ENCODE results near the gene CGREF1.

GRCh38 chr2:27099334-27099955 is 19.5 kb downstream of the CGREF1 start:
- TF ChIP-seq POLR2A (IDR thresholded peaks at IDR 0.05) (no peak), POLR2AphosphoS5 (IDR thresholded peaks at IDR 0.05) (no peak), EP300 (IDR thresholded peaks at IDR 0.05) (no peak), CTCF (IDR thresholded peaks at IDR 0.05) (no peak)

Data from sigmoid colon (tissue), 4 donors.